GM11168 (cell line): ENCODE results near the gene TLX2.
"Not testable (repeated sequence)": the region's sequence is repeated elsewhere in the genome, so short reads cannot be mapped to it uniquely, and the experiment has no call there.

Experiments
- in situ Hi-C: fragments of 300-500 bp; cut with MboI; formaldehyde crosslinking; loops from one replicate; pipeline ENCODE4 v1.12.0; 2022; ENCODE audit warnings: low sequenced_read_pairs; ENCODE audit not compliant: unreplicated experiment

TLX2 gene

GRCh38 chr2:74514368-74515270, at the start of gene TLX2:
Gene TLX2 (plus strand): TSS chr2:74514450. CDS start chr2:74514807, 357 bp downstream.
- in situ Hi-C loops: no loop called here

GRCh38 chr2:74470742-74471141, 43.5 kb upstream of the TLX2 start:
- in situ Hi-C loops: not testable (repeated sequence)

DNA sequence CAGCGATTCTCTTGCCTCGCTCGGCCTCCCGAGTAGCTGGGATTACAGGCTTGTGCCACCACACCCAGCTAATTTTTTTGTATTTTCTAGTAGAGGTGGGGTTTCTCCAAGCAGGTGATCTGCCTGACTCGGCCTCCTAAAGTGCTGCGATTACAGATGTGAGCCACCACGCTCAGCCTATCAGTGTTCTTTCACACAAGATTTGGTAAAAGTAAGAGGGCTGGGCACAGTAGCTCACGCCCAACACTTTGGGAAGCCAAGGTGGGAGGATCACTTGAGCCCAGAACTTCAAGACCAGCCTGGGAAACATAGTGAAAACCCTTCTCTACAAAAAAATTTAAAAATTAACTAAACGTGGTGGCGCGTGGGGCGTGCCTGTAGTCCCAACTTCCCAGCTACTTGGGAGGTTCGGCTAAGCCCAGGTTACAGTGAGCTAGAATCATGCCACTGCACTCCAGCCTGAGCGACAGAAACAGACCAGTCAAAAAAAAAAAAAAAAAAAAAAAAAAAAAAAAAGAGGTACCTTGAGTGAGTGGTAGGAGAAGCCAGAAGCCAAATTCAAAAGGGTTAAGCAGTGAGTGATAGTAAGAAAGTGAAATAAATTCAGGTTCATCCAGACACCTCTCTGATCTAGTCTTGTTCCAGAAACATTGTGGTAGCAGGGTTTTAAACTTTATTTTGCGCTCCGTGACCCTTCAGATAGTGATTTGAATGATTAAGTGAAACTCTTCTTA, 42.8 kb upstream of the TLX2 start:
- in situ Hi-C loops: no loop called here

DNA sequence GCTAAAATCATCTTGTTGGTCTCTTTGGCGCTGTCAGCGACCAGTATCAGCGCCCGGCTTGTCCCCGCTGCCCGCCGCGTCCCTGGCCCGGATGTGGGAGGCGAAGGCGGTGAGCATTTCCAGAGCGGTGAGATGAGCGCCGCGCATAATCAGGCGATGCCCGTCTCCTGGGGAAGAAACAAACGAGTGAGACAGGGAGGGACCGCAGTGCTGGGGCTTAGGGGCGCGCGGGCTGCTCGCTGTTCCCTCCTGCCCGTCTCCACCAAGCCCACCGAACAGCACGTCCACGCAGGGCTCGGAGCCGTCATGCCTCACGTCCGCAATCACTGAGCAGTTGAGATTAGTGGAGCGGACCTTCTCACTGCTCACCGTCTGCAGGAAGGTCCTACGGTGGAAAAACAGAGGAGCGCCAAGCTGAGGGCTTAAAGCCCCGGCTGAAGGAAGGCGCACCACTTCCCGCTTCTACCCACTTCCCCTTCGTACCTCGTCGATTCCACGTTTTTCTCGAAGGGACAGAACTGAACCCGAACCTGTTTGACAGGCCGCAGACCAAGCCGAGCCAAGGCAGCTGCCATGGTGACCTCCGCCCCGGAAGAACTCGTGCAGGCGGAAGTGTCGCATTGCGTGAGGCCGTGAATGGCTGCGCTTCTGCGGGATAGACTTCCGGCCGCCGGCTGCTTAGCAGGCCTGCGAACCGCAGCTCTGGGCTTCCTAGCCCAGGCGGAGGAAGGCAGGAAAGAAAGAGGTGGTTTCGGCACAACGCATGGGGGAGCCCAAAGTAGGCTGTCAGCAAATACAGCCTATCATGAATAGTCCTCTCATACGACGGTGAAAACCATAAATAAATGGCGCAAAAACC, 41.9 kb upstream of the TLX2 start, which contains the start of gene MRPL53:
MRPL53 (minus strand) TSS at position 595 of the 859 bp plus-strand sequence; CDS start at position 575, 20 bp downstream.
- in situ Hi-C loops: no loop called here

GRCh38 chr2:74472945-74473258, 41.3 kb upstream of the TLX2 start:
- in situ Hi-C loops: no loop called here

GRCh38 chr2:74474481-74474880, 39.8 kb upstream of the TLX2 start:
- in situ Hi-C loops: no loop called here

GRCh38 chr2:74474899-74475298, 39.4 kb upstream of the TLX2 start:
- in situ Hi-C loops: no loop called here

DNA sequence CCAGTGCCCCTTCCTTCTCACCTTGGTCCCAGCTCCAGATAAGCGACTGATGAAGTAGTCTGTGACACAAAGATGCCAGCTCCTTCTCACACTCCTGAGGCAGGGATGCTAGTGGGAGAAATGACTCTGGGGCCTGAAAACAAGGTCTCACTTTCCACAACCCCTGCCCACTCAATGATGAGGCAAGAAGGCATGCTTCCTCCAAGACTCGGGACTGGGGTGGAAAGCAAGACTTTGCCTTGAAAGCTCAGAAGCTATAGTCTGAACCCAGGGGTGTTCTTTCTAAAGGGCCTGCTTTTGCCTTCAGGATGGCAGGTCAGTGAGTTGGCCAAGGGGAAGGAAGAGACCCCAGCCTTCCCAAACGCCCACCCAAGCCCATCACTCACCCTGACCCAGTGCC, 32.8 kb upstream of the TLX2 start:
- in situ Hi-C loops: loop anchor here (5.0 kb wide), 1 partner anchor 96 kb away; no protein-coding TSS in a partner anchor

- in situ Hi-C loops: loop anchor here (5.0 kb wide), 1 partner anchor 95 kb away; no protein-coding TSS in a partner anchor
Observed at GRCh38 chr2:74481961-74482800, 32.1 kb upstream of the TLX2 start.

DNA sequence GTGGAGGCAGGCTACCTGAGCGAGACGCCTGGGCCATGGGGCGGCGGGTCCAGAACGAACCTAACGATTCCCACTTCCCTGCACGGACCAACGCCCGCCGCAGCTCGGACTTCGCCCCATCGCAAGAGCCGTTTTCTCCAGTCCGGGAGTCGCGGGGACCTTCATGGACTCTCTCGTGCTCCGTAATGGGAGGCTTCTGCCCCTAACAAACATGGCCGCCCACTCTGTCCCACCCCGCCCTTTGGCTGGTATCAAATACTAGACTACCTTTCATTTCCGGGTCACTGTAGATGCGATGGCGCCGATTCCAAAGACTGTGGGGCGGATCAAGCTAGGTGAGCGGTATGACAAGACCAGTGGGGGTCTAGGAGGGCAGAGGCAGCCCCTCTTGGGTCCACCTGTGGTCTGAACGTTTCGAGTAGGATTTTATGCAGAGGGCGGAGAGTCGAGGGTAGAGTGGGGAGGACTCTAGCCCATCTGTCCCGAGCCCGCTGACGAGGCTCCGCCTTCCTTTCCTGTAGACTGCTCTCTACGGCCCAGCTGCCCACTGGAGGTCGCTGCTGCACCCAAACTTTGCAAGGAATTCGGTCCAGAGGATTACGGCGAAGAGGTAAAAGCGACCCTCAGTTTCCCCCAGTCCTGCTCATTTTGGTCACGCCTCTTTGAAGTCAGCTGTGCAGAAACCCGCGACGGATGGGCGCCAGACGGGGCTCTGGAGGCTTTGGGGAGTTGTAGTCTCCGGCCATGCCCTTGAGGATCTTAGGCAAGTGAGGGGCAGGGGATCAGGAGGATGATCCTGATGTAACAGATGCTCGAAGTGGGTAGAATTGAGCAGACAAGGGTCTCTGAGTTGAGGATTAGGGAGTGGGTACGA, 31.2 kb upstream of the TLX2 start, which contains the start of the genes CCDC142 and TTC31:
CCDC142 (minus strand) TSS at position 198 of the 874 bp plus-strand sequence; CDS start at position 37, 161 bp downstream.
TTC31 (plus strand) TSS at position 281 of the 874 bp plus-strand sequence; CDS start at position 296, 15 bp downstream.
- in situ Hi-C loops: loop anchor here (5.0 kb wide), 1 partner anchor 94 kb away; no protein-coding TSS in a partner anchor

- in situ Hi-C loops: loop anchor here (5.0 kb wide), 1 partner anchor 94 kb away; no protein-coding TSS in a partner anchor
Observed at GRCh38 chr2:74483675-74484164, 30.5 kb upstream of the TLX2 start.

GRCh38 chr2:74486141-74486540, 28.1 kb upstream of the TLX2 start:
- in situ Hi-C loops: no loop called here

- in situ Hi-C loops: no loop called here
Observed at GRCh38 chr2:74488643-74489481, 25.4 kb upstream of the TLX2 start.

- in situ Hi-C loops: no loop called here
Observed at GRCh38 chr2:74489906-74490305, 24.3 kb upstream of the TLX2 start.

DNA sequence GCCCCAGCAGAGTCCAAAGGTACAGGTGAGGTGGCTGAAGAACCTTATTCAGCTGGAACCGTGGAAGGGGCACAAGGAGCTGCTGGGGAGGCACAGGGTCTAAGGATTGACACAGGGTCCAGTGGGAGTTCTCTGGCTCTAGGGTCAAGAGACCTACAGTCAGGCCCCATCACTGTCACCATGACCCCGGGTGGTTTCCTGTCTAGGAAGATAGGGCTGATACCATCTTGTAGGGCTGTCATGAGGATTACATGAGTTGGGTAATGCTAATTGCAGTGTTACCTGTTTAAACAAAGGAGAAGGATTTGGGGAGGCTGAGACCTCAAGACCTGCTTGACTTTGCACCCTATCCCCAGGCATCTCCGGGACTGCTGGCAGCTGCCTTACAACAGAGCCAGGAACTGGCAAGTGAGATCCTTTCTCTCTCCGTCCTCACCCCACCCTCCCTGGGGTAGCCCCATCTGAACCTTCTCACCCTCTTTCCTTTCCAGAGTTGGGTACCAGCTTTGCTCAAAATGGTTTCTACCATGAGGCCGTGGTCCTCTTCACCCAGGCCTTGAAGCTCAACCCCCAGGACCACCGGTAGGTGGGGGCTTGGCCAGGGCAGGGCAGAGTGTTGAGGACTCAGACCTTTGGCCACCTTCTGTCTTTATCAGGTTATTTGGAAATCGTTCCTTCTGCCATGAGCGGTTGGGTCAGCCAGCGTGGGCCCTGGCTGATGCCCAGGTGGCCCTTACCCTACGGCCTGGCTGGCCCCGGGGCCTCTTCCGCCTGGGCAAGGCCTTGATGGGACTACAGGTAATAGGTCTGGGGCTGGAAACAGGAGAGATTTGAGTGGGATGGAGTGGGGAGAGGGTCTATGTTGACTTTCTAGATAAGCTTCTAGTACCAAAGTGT, 22.4 kb upstream of the TLX2 start:
- in situ Hi-C loops: no loop called here

DNA sequence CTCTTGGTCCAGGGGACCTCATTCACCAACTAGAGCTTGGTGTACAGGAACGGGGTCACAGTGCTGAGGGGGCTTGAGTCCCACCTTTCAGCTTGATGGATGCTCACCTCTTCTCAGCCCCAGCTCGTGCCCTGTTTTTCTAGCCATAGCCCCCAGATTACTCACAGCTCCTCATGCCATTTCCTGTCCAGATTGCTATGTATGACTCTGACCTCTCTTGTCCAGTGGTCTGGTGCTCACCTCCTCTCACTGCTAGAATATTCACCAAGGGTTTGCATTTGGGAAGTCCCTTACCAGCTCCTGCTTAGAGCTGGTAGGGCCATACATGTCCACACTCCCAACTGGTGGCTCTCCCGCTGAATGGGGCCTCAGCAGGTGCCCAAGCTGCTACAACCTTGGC, 20.7 kb upstream of the TLX2 start:
- in situ Hi-C loops: no loop called here
